Astrocyte (in vitro differentiated cells and primary cell): Measurements from ENCODE around the gene BCAM. TPM values are rescaled to one million over a fixed set of nuclear protein-coding genes. Genes with fewer than 3 reads are reported as not detected.

Source experiments
- DNase-seq: peaks from one replicate; pipeline ENCODE4 v3.0.0-alpha.2; 2010; ENCODE audit warnings: low read depth
- FAIRE-seq: peaks from 2 replicates; lab custom pipeline; 2011; peaks lifted over from hg19 to GRCh38; lab: Jason Lieb, UNC
- H2AFZ ChIP-seq: 2 replicates; pipeline ENCODE4 v1.6.0; 2012; ENCODE audit warnings: low read depth, low read length, inconsistent platforms
- H3K27ac ChIP-seq: 2 replicates; pipeline ENCODE4 v1.5.1; 2011; ENCODE audit warnings: low read depth, low read length, inconsistent platforms
- H3K27me3 ChIP-seq: 2 replicates; pipeline ENCODE4 v1.6.0; 2011; ENCODE audit warnings: low read length, inconsistent platforms; ENCODE audit not compliant: insufficient read depth
- H3K36me3 ChIP-seq: 2 replicates; pipeline ENCODE4 v1.5.1; 2011; ENCODE audit warnings: low read length, inconsistent platforms; ENCODE audit not compliant: insufficient read depth
- H3K4me1 ChIP-seq: 2 replicates; pipeline ENCODE4 v1.5.1; 2011; ENCODE audit warnings: low read length, inconsistent platforms; ENCODE audit not compliant: insufficient read depth
- H3K4me2 ChIP-seq: 2 replicates; pipeline ENCODE4 v1.6.0; 2012; ENCODE audit warnings: low read length, inconsistent platforms
- H3K4me3 ChIP-seq: 2 replicates; pipeline ENCODE4 v1.5.1; 2011; ENCODE audit warnings: low read depth, mild to moderate bottlenecking, low read length, inconsistent platforms; ENCODE audit not compliant: insufficient read depth
- H3K79me2 ChIP-seq: 2 replicates; pipeline ENCODE4 v1.6.0; 2012; ENCODE audit warnings: mild to moderate bottlenecking, low read length, inconsistent platforms; ENCODE audit not compliant: insufficient read depth
- H3K9ac ChIP-seq: 2 replicates; pipeline ENCODE4 v1.6.0; 2012; ENCODE audit warnings: mild to moderate bottlenecking, low read length, inconsistent platforms
- H3K9me3 ChIP-seq: 2 replicates; pipeline ENCODE4 v1.5.1; 2012; ENCODE audit warnings: low read depth, mild to moderate bottlenecking, low read length, inconsistent platforms; ENCODE audit not compliant: insufficient read depth
- H4K20me1 ChIP-seq: 2 replicates; pipeline ENCODE4 v1.6.0; 2012; ENCODE audit warnings: low read length, inconsistent platforms; ENCODE audit not compliant: insufficient read depth
- H3K27ac Mint-ChIP-seq: one replicate; pipeline ENCODE4 v1.8.0; 2021; ENCODE audit warnings: mild to moderate bottlenecking, mixed read lengths; ENCODE audit not compliant: unreplicated experiment
- H3K27me3 Mint-ChIP-seq: one replicate; pipeline ENCODE4 v1.8.0; 2021; ENCODE audit warnings: low read depth, mixed read lengths; ENCODE audit not compliant: unreplicated experiment
- H3K36me3 Mint-ChIP-seq: one replicate; pipeline ENCODE4 v1.8.0; 2021; ENCODE audit warnings: low read depth, mixed read lengths; ENCODE audit not compliant: unreplicated experiment
- H3K4me1 Mint-ChIP-seq: one replicate; pipeline ENCODE4 v1.8.0; 2021; ENCODE audit warnings: low read depth, mixed read lengths; ENCODE audit not compliant: unreplicated experiment
- H3K4me3 Mint-ChIP-seq: one replicate; pipeline ENCODE4 v1.8.0; 2021; ENCODE audit warnings: mild to moderate bottlenecking, moderate library complexity, mixed read lengths; ENCODE audit not compliant: unreplicated experiment
- H3K9me3 Mint-ChIP-seq: one replicate; pipeline ENCODE4 v1.8.0; 2021; ENCODE audit warnings: mild to moderate bottlenecking, mixed read lengths; ENCODE audit not compliant: unreplicated experiment
- EZH2 ChIP-seq: IDR thresholded peaks from 2 replicates; pipeline ENCODE4 v1.6.1; 2012; ENCODE audit warnings: mild to moderate bottlenecking, low read length, inconsistent platforms; ENCODE audit not compliant: insufficient read depth
- total RNA-seq: library from RNA; stranded (reverse); gene quantifications from 2 replicates; pipeline ENCODE4 v1.2.1, GENCODE V29; 2021
- TF ChIP-seq, protein P1 (sequence below): IDR thresholded peaks from 2 replicates; pipeline ENCODE4 v1.5.1; 2011; ENCODE audit warnings: low read depth, mild to moderate bottlenecking, inconsistent platforms, low read length, moderate library complexity; ENCODE audit not compliant: insufficient read depth

Gene BCAM
- total RNA-seq, 1 donor from 2014 or later: 14.0 TPM

DNA sequence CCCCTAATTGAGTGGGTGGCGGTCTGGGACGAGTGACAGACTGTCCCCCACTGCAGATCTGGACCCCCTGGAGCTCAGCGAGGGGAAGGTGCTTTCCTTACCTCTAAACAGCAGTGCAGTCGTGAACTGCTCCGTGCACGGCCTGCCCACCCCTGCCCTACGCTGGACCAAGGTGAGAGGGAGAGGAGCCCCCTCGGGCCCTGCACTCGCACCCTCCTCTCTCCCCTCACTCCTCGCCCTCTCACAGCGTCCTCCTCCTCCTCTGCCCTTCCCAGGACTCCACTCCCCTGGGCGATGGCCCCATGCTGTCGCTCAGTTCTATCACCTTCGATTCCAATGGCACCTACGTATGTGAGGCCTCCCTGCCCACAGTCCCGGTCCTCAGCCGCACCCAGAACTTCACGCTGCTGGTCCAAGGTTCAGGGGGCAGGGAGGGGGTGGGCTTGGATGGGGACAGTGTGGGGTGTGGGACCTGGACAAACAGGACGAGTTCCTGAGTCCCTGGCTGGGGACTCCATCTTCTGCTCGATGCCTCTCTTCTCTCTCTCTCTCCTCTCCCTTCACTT, 9.6 kb downstream of the BCAM start:
- peaks cover 5% of the 10 kb centered on the region for H3K9me3 Mint-ChIP-seq
- Histone ChIP-seq H3K9me3 (no peaks in the 10 kb centered on the region), H3K79me2 (no peaks in the 10 kb centered on the region), H3K4me1 (no peaks in the 10 kb centered on the region), H3K27ac (no peak overlapping the region), H3K4me2 (no peak overlapping the region), H3K4me3 (no peak overlapping the region), H4K20me1 (no peaks in the 10 kb centered on the region), H3K36me3 (no peaks in the 10 kb centered on the region), H3K9ac (no peak overlapping the region), H2AFZ (no peak overlapping the region), H3K27me3 (no peaks in the 10 kb centered on the region)
- no peak overlapping the region for H3K4me3 Mint-ChIP-seq
- H3K27ac Mint-ChIP-seq: no peak overlapping the region
- H3K27me3 Mint-ChIP-seq: peaks cover 28% of the 10 kb centered on the region
- FAIRE-seq (no peak), DNase-seq (no peak)
- no peaks in the 10 kb centered on the region for H3K4me1 Mint-ChIP-seq
- TF ChIP-seq EZH2: no peak
- TF ChIP-seq, protein P1, sequence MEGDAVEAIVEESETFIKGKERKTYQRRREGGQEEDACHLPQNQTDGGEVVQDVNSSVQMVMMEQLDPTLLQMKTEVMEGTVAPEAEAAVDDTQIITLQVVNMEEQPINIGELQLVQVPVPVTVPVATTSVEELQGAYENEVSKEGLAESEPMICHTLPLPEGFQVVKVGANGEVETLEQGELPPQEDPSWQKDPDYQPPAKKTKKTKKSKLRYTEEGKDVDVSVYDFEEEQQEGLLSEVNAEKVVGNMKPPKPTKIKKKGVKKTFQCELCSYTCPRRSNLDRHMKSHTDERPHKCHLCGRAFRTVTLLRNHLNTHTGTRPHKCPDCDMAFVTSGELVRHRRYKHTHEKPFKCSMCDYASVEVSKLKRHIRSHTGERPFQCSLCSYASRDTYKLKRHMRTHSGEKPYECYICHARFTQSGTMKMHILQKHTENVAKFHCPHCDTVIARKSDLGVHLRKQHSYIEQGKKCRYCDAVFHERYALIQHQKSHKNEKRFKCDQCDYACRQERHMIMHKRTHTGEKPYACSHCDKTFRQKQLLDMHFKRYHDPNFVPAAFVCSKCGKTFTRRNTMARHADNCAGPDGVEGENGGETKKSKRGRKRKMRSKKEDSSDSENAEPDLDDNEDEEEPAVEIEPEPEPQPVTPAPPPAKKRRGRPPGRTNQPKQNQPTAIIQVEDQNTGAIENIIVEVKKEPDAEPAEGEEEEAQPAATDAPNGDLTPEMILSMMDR: no peak
- peaks cover 7% of the 10 kb centered on the region for H3K36me3 Mint-ChIP-seq

DNA sequence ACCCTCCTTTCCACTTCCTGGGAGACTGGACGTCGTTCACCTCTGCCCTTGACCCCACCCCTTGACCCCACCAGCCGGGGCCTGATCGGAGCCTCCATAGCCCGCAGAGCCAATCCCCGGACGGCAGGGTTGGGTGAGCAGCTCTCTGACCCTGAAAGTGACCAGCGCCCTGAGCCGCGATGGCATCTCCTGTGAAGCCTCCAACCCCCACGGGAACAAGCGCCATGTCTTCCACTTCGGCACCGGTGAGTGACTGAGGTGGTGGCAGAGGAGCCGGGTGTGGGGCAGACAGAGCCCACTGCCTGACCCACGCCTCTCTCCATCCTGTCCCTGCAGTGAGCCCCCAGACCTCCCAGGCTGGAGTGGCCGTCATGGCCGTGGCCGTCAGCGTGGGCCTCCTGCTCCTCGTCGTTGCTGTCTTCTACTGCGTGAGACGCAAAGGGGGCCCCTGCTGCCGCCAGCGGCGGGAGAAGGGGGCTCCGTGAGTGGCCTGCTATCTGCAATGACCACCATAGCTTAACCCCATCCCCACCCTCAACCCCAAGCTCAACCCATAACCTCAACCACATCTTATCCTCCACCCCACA, 10.4 kb downstream of the BCAM start:
- Mint-ChIP-seq H3K27ac (no peak overlapping the region), H3K36me3 (peaks cover 2% of the 10 kb centered on the region), H3K27me3 (peaks cover 23% of the 10 kb centered on the region), H3K9me3 (peaks cover 2% of the 10 kb centered on the region), H3K4me1 (no peaks in the 10 kb centered on the region), H3K4me3 (no peak overlapping the region)
- Histone ChIP-seq H4K20me1 (no peaks in the 10 kb centered on the region), H3K4me2 (no peak overlapping the region), H3K36me3 (no peaks in the 10 kb centered on the region), H3K27ac (no peak overlapping the region), H3K79me2 (no peaks in the 10 kb centered on the region), H3K4me1 (no peaks in the 10 kb centered on the region), H3K4me3 (no peak overlapping the region), H3K9me3 (no peaks in the 10 kb centered on the region), H2AFZ (no peak overlapping the region), H3K9ac (no peak overlapping the region), H3K27me3 (no peaks in the 10 kb centered on the region)
- no peak for FAIRE-seq
- DNase-seq: no peak
- TF ChIP-seq EZH2: no peak
- TF ChIP-seq, protein P1: no peak
